GM12878 (cell line): ENCODE measurements around the gene GAB3. TPM values are rescaled to one million over a fixed set of nuclear protein-coding genes. Genes with fewer than 3 reads are reported as not detected.

ENCODE experiments used
- ATAC-seq: fragments of 200-7000 bp; cut with Tn5 transposase; 3 replicates; pipeline ENCODE4 v1.9.1; 2020; ENCODE audit warnings: mild to moderate bottlenecking, moderate library complexity
- BruUV-seq: library from RNA; stranded (reverse); fragments of 400-500 nt; replicated peaks from 2 replicates; lab custom pipeline; 2021; lab: Mats Ljungman, UMichigan
- CTCF ChIA-PET: fragments of 300-600 bp; sonication (Branson Sonifier 250); formaldehyde crosslinking; extraction: SDS; loops from one replicate; lab custom pipeline; 2021; ENCODE audit warnings: inconsistent platforms; lab: Yijun Ruan, JAX
- POLR2A ChIA-PET: fragments of 350-600 bp; formaldehyde crosslinking; extraction: SDS; loops from one replicate; lab custom pipeline; 2021; ENCODE audit warnings: inconsistent platforms; lab: Charles Lee
- RAD21 ChIA-PET: fragments of 300-600 bp; sonication (Branson Sonifier 250); formaldehyde crosslinking; loops from one replicate; lab custom pipeline; 2023; ENCODE audit warnings: antibody characterized with exemption; ENCODE audit not compliant: unreplicated experiment; lab: Charles Lee
- SMC1A ChIA-PET: fragments of 300-600 bp; sonication (Branson Sonifier 250); formaldehyde crosslinking; loops from one replicate; lab custom pipeline; 2023; ENCODE audit not compliant: unreplicated experiment, uncharacterized antibody; lab: Charles Lee
- DNase-seq: peaks from one replicate; pipeline ENCODE4 v3.0.0-alpha.2; 2011; ENCODE audit warnings: low read depth, low spot score
- FAIRE-seq: peaks from 3 replicates; lab custom pipeline; 2011; peaks lifted over from hg19 to GRCh38; lab: Jason Lieb, UNC
- H2AFZ ChIP-seq: 2 replicates; pipeline ENCODE4 v1.6.0; 2011; ENCODE audit warnings: low read depth, low read length, control low read depth; ENCODE audit not compliant: control insufficient read depth
- H3K27ac ChIP-seq: 2 replicates; pipeline ENCODE4 v1.5.1; 2011; ENCODE audit warnings: control low read depth; ENCODE audit not compliant: control insufficient read depth, insufficient read depth
- H3K27me3 ChIP-seq, 2 experiments: replicated peaks in 1 of 2; 2 replicates each; pipeline versions ENCODE4 v1.6.0 to v1.6.1; 2011; ENCODE audit warnings: low read length in 1 of 2; ENCODE audit not compliant: control insufficient read depth in 2 of 2, insufficient read depth in 2 of 2
- H3K36me3 ChIP-seq, 2 experiments: 2 replicates each; pipeline ENCODE4 v1.5.1; 2011; ENCODE audit warnings: low read length in 1 of 2; ENCODE audit not compliant: control insufficient read depth in 2 of 2, insufficient read depth in 2 of 2
- H3K4me1 ChIP-seq: 2 replicates; pipeline ENCODE4 v1.6.1; 2011; ENCODE audit warnings: mild to moderate bottlenecking, low read length, moderate library complexity, mixed read lengths; ENCODE audit not compliant: control insufficient read depth, insufficient read depth
- H3K4me2 ChIP-seq: 2 replicates; pipeline ENCODE4 v1.6.0; 2011; ENCODE audit warnings: control low read depth; ENCODE audit not compliant: control insufficient read depth, insufficient read depth
- H3K4me3 ChIP-seq: fragments of 200-600 bp; sonication (generic); 2 replicates; pipeline ENCODE4 v1.5.1; 2016
- H3K79me2 ChIP-seq: 2 replicates; pipeline ENCODE4 v1.6.0; 2011; ENCODE audit warnings: low read length; ENCODE audit not compliant: control insufficient read depth, insufficient read depth
- H3K9ac ChIP-seq: 2 replicates; pipeline ENCODE4 v1.8.0; 2011; ENCODE audit warnings: low read length, control low read depth, mixed read lengths; ENCODE audit not compliant: control insufficient read depth, insufficient read depth
- H3K9me3 ChIP-seq: replicated peaks from 3 replicates; pipeline ENCODE4 v1.5.1; 2011; ENCODE audit warnings: mild to moderate bottlenecking, low read length; ENCODE audit not compliant: control insufficient read depth, insufficient read depth
- H4K20me1 ChIP-seq: 2 replicates; pipeline ENCODE4 v1.6.0; 2011; ENCODE audit not compliant: control insufficient read depth, insufficient read depth
- LARP7 ChIP-seq: fragments of 450-650 bp; IDR thresholded peaks from 2 replicates; pipeline ENCODE4 v1.6.1; 2017; ENCODE audit warnings: mild to moderate bottlenecking
- MEF2A ChIP-seq: IDR thresholded peaks from 2 replicates; pipeline ENCODE4 v1.6.1; 2011; ENCODE audit warnings: low read depth, mild to moderate bottlenecking, low read length, moderate library complexity; ENCODE audit not compliant: insufficient read depth
- NBN ChIP-seq: fragments of 450-650 bp; IDR thresholded peaks from 2 replicates; pipeline ENCODE4 v1.6.1; 2016
- PAX5 ChIP-seq: IDR thresholded peaks from 2 replicates; pipeline ENCODE4 v1.6.1; 2011; ENCODE audit warnings: low read depth, low read length, borderline replicate concordance
- POU2F2 ChIP-seq: IDR thresholded peaks from 3 replicates; pipeline ENCODE4 v1.6.1; 2011; ENCODE audit warnings: low read depth, mild to moderate bottlenecking, low read length, borderline replicate concordance
- SMAD5 ChIP-seq: IDR thresholded peaks from 2 replicates; pipeline ENCODE4 v1.6.1; 2016; ENCODE audit warnings: antibody characterized with exemption, low read depth
- ZBTB40 ChIP-seq: fragments of 450-650 bp; IDR thresholded peaks from 2 replicates; pipeline ENCODE4 v1.6.1; 2016; ENCODE audit warnings: mild to moderate bottlenecking, moderate library complexity, borderline replicate concordance
- WGBS: methylation state at CpG from one replicate; pipeline ENCODE4 v1.1.6; 2016; ENCODE audit warnings: low lambda C conversion rate; ENCODE audit not compliant: insufficient replicate concordance, insufficient coverage; ENCODE audit errors: missing lambda C conversion rate; 5-methylcytosine and 5-hydroxymethylcytosine counted together
- in situ Hi-C: fragments of 300-500 bp; cut with MboI; formaldehyde crosslinking; loops from 9 replicates; pipeline ENCODE4 v1.14.3; 2018; ENCODE audit warnings: mixed read lengths
- intact Hi-C: fragments of 100-400 bp; cut with micrococcal nuclease; formaldehyde crosslinking; loops from one replicate; pipeline ENCODE4 v1.14.2; 2022; ENCODE audit not compliant: unreplicated experiment
- polyA plus RNA-seq, 11 experiments: library from polyadenylated mRNA; depleted of rRNA in 4 of 11; unstranded in 6 of 11; stranded (reverse) in 5 of 11; fragments of >200 nt; fragmentation: Nextera tagmentation in 4 of 11; fragmentation: Illumina TruSeq in 1 of 11; extraction: Ambion mirVana in 4 of 11; extraction: Trizol in 1 of 11; gene quantifications; 1 replicate in 1 of 11; 2 replicates in 10 of 11; pipeline versions ENCODE4 v1.2.1 to v1.2.3, GENCODE V29; 2011 to 2016; ENCODE audit warnings: inconsistent platforms in 2 of 11, missing spikeins in 2 of 11, low read depth in 1 of 11
- total RNA-seq, 4 experiments: library from RNA; depleted of rRNA in 3 of 4; stranded (reverse); fragments of >200 nt in 3 of 4; fragmentation: Illumina TruSeq in 1 of 4; extraction: Trizol in 1 of 4; gene quantifications; 2 replicates each; pipeline versions ENCODE4 v1.2.1 to v1.2.3, GENCODE V29; 2013 to 2021

The GAB3 gene
- total and polyA plus RNA-seq, 10 of the 15 experiments (the other 5 are each of a cell fraction or from before 2014, with no cell fraction given): 0.10 to 2.0 (median 0.85) TPM

- in situ Hi-C loops: no loop called here
- Histone ChIP-seq H3K36me3 (no peaks in the 10 kb centered on the region), H3K4me3 (no peak overlapping the region), H3K4me2 (no peak overlapping the region), H3K27me3 (no peaks in the 10 kb centered on the region), H2AFZ (no peak overlapping the region)
- no peak for ATAC-seq
- RAD21 ChIA-PET: no interaction called here
- TF ChIP-seq SMAD5: no peak
- TF ChIP-seq MEF2A: no peak
- no peak for TF ChIP-seq PAX5
- no peak for TF ChIP-seq ZBTB40
- TF ChIP-seq POU2F2: no peak
- TF ChIP-seq NBN: no peak
- no peak for TF ChIP-seq LARP7
- TF ChIP-seq, all 136 proteins: peak for 0
- CTCF ChIA-PET: interaction anchor here (0.8 kb wide), 1 partner anchor 46 kb away, joined by 3 read pairs; no protein-coding TSS in a partner anchor
- POLR2A ChIA-PET: no interaction called here
- WGBS: 22% methylated on average over 2 of the region's 2 CpGs
- H3K4me1 ChIP-seq: no peaks in the 10 kb centered on the region
- no peaks in the 10 kb centered on the region for H3K79me2 ChIP-seq
- no peak for FAIRE-seq
- H3K27ac ChIP-seq: no peak overlapping the region
- H3K9ac ChIP-seq: no peak overlapping the region
- intact Hi-C loops: no loop called here
- H4K20me1 ChIP-seq: no peaks in the 10 kb centered on the region
- DNase-seq: no peak
- SMC1A ChIA-PET: no interaction called here
- H3K9me3 ChIP-seq: no peaks in the 10 kb centered on the region
- BruUV-seq: no TSS peak
These were observed 44.1 kb upstream of the GAB3 start for GRCh38 chrX:154795016-154795415.
